AG09309 (cell line): Measurements from ENCODE around the gene FBXL4.

Source experiments
- DNase-seq: peaks from one replicate; pipeline ENCODE4 v3.0.0-alpha.2; 2010; ENCODE audit warnings: low read depth
- H3K4me3 ChIP-seq: 2 replicates; pipeline ENCODE4 v1.5.1; 2011; ENCODE audit warnings: mild to moderate bottlenecking, low read depth, low read length, moderate library complexity; ENCODE audit not compliant: control insufficient read depth
- TF ChIP-seq, protein P1 (sequence below): IDR thresholded peaks from 2 replicates; pipeline ENCODE4 v1.5.1; 2011; ENCODE audit warnings: mild to moderate bottlenecking, low read depth, low read length, inconsistent platforms; ENCODE audit not compliant: insufficient read depth, control insufficient read depth; ENCODE audit errors: missing control alignments

FBXL4 gene

DNA sequence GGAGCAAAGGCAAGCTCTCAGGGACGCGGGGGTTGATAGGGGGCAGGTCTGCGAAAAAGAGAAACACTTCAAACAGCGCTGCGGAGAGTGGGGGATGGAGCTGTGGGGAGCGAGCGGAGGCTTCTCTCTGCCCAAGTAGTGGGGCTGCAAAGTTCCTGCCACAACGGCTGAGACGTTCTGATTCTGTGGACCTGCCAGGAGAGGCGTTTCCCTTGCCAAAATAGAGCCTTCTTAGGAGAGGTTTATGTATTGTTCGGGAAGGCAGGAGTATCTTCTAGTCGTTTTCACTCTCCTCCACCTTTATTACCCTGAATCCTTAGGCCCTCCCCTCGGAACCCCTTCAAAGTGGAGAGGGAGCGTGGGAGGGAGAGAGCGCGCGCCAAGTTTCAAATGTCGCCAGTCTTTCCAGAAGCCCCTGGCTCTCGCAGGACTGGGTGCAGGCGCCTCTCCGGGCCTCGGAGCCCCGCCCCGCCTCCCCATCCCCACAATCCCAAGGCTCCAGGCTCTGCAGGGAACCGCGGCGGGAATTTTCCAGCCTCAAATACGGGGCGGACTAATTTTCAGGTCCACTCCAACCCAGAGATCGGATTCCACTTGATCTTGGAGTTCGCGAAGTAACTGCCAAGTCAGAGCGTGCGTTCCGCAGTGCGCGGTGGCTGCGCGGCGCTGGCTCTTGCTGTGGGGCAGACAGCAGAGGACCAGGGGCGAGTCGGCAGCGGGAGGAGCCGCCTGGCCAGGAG lies 123.4 kb downstream of the FBXL4 start:
- DNase-seq, result no peak
- TF ChIP-seq, protein P1, sequence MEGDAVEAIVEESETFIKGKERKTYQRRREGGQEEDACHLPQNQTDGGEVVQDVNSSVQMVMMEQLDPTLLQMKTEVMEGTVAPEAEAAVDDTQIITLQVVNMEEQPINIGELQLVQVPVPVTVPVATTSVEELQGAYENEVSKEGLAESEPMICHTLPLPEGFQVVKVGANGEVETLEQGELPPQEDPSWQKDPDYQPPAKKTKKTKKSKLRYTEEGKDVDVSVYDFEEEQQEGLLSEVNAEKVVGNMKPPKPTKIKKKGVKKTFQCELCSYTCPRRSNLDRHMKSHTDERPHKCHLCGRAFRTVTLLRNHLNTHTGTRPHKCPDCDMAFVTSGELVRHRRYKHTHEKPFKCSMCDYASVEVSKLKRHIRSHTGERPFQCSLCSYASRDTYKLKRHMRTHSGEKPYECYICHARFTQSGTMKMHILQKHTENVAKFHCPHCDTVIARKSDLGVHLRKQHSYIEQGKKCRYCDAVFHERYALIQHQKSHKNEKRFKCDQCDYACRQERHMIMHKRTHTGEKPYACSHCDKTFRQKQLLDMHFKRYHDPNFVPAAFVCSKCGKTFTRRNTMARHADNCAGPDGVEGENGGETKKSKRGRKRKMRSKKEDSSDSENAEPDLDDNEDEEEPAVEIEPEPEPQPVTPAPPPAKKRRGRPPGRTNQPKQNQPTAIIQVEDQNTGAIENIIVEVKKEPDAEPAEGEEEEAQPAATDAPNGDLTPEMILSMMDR, result no peak
- no peak overlapping the region for H3K4me3 ChIP-seq

DNA sequence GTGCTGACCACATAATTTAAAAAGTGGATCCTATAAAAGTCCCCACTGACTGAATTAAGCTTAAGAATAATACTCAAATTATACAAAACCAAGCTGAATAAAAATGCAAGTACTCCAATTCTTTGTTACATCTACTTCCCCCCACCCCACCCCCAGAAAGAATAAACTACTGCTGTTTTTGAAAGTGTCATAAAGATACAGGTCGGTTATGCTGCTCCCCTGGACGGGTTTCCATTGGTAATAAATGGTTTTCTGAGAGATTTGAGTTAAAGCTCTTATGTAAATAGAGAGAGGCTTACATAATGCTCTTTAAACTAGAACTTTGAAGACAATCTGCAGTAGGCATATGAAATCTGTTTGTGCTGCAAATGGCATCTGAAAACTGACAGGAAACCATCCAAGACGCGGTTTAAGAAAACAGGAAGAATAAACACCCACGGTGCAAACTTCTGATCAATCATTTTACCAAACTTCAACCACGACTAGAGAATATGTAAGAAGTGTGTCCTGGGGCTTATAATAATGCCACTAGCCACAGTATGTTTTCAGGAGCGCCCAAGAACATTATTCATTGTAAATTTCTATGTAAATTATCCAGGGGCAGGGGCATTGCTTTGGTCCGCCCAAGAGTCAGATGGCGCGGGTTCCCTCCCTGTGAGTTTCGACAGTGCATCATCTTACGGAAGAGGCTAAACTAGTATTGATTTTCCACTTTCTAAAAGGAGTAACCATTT lies 124.2 kb downstream of the FBXL4 start:
- TF ChIP-seq, protein P1, result no peak
- H3K4me3 ChIP-seq, result no peak overlapping the region
- no peak for DNase-seq

DNA sequence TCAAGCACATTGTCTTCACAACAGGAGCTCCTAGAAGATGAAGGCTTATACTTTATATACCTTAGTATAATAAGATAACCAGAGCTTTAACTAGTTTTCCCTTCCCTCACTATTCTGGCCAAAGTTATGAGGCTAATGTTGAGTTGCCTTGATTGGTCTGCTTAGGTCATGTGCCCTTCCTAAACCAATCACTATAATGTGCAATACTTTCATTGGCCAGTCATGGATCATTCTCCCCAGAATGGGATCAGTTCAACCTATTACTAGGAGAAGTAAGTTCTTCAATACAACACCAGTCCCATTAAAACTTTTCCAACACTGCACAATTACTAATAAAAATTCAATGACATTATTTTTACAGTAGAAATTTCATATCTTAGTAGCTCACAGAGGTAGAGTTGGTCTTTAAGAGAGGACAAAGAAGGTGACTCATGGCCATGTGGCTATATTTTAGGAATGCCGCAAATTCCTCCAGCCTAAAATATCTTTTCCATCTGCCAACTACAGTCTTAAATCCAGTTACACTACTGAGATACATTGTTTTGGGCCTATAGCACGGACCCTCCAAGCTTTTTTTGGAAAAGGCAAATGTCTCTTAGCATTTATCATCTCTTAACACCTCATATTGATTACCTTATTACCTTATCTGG lies 125.9 kb downstream of the FBXL4 start:
- H3K4me3 ChIP-seq, result no peak overlapping the region
- no peak for DNase-seq
- TF ChIP-seq, protein P1, result no peak
